Epithelial cell of esophagus (primary cell): Measurements from ENCODE around the gene RHOF.

Experiments
- DNase-seq: peaks from one replicate; pipeline ENCODE4 v3.0.0; 2010; ENCODE audit warnings: low read depth
- H3K4me3 ChIP-seq: 2 replicates; pipeline ENCODE4 v1.5.1; 2011; ENCODE audit warnings: mild to moderate bottlenecking, low read length, control low read depth
- CTCF ChIP-seq: IDR thresholded peaks from 2 replicates; pipeline ENCODE4 v1.5.1; 2011; ENCODE audit warnings: low read depth, mild to moderate bottlenecking, low read length, control low read depth, inconsistent platforms; ENCODE audit not compliant: insufficient read depth; ENCODE audit errors: missing control alignments

The RHOF gene

GRCh38 chr12:121793440-121793837 lies at the start of gene RHOF:
Gene RHOF, minus strand, starts transcription at chr12:121793688. Its CDS starts 55 bp downstream, at chr12:121793633.
- TF ChIP-seq CTCF, result no peak
- peak within 1 kb of the TSS; percentile 52 for H3K4me3 ChIP-seq
- DNase-seq, result no peak

- H3K4me3 ChIP-seq, result peak overlapping the region; percentile 72
- no peak for TF ChIP-seq CTCF
- no peak for DNase-seq
Measured at GRCh38 chr12:121839993-121840761, 46.7 kb upstream of the RHOF start.

- peak; percentile 17 for TF ChIP-seq CTCF
- DNase-seq, result peak; percentile 98
- H3K4me3 ChIP-seq, result peak overlapping the region; percentile 72
Measured at GRCh38 chr12:121839106-121839992, 45.9 kb upstream of the RHOF start.

- no peak overlapping the region for H3K4me3 ChIP-seq
- peak; percentile 41 for DNase-seq
- no peak for TF ChIP-seq CTCF
Measured at GRCh38 chr12:121838126-121838525, 44.6 kb upstream of the RHOF start.

- no peak overlapping the region for H3K4me3 ChIP-seq
- TF ChIP-seq CTCF, result no peak
Measured at GRCh38 chr12:121837680-121838079, 44.2 kb upstream of the RHOF start.

GRCh38 chr12:121831571-121832245 lies 38.2 kb upstream of the RHOF start:
- no peak overlapping the region for H3K4me3 ChIP-seq
- no peak for TF ChIP-seq CTCF
- no peak for DNase-seq

More at GRCh38 chr12:121837680-121838079, 44.2 kb upstream of the RHOF start:
- DNase-seq, result no peak
